H9 (cell line): ENCODE measurements around the gene MTARC2. TPM values are rescaled to one million over a fixed set of nuclear protein-coding genes. Genes with fewer than 3 reads are reported as not detected.
"Not testable (repeated sequence)": the region's sequence is repeated elsewhere in the genome, so short reads cannot be mapped to it uniquely, and the experiment has no call there.

Source experiments
- DNase-seq: peaks from one replicate; pipeline ENCODE4 v3.0.0-alpha.2; 2017
- H2AFZ ChIP-seq: one replicate; pipeline ENCODE4 v1.6.1; 2013; ENCODE audit warnings: mild to moderate bottlenecking, low read length, control low read depth, moderate library complexity
- H2AK5ac ChIP-seq: 2 replicates; pipeline ENCODE4 v1.6.1; 2013; ENCODE audit warnings: low read length, control low read depth, mixed read lengths; ENCODE audit not compliant: insufficient read length
- H2BK120ac ChIP-seq: one replicate; pipeline ENCODE4 v1.6.1; 2013; ENCODE audit warnings: low read depth, mild to moderate bottlenecking, low read length, control low read depth, inconsistent platforms; ENCODE audit not compliant: poor library complexity, severe bottlenecking
- H2BK12ac ChIP-seq: 2 replicates; pipeline ENCODE4 v1.6.1; 2013; ENCODE audit warnings: low read length, control low read depth, mixed read lengths, low read depth; ENCODE audit not compliant: insufficient read length
- H2BK15ac ChIP-seq: 2 replicates; pipeline ENCODE4 v1.6.1; 2013; ENCODE audit warnings: low read depth, low read length, control low read depth
- H2BK20ac ChIP-seq: one replicate; pipeline ENCODE4 v1.6.1; 2013; ENCODE audit warnings: low read depth, mild to moderate bottlenecking, low read length, control low read depth, inconsistent platforms; ENCODE audit not compliant: poor library complexity, severe bottlenecking
- H2BK5ac ChIP-seq: 2 replicates; pipeline ENCODE4 v1.6.1; 2013; ENCODE audit warnings: low read length, control low read depth, mixed read lengths; ENCODE audit not compliant: insufficient read length
- H3K14ac ChIP-seq: 2 replicates; pipeline ENCODE4 v1.6.1; 2013; ENCODE audit warnings: low read length, control low read depth; ENCODE audit not compliant: insufficient read depth
- H3K18ac ChIP-seq: 2 replicates; pipeline ENCODE4 v1.6.1; 2013; ENCODE audit warnings: low read depth, mild to moderate bottlenecking, mixed read lengths, low read length, control low read depth; ENCODE audit not compliant: insufficient read length
- H3K23ac ChIP-seq: 2 replicates; pipeline ENCODE4 v1.6.1; 2013; ENCODE audit warnings: low read length, control low read depth, mixed read lengths, low read depth; ENCODE audit not compliant: insufficient read length
- H3K23me2 ChIP-seq: 2 replicates; pipeline ENCODE4 v1.6.1; 2013; ENCODE audit warnings: low read depth, mild to moderate bottlenecking, mixed read lengths, low read length, control low read depth; ENCODE audit not compliant: insufficient read length, poor library complexity, severe bottlenecking
- H3K27ac ChIP-seq: 2 replicates; pipeline ENCODE4 v1.5.1; 2013; ENCODE audit warnings: low read length, control low read depth, mixed read lengths, low read depth; ENCODE audit not compliant: insufficient read length
- H3K27me3 ChIP-seq: 2 replicates; pipeline ENCODE4 v1.6.1; 2013; ENCODE audit warnings: low read length, control low read depth, inconsistent platforms; ENCODE audit not compliant: insufficient read depth
- H3K4ac ChIP-seq: 2 replicates; pipeline ENCODE4 v1.6.1; 2013; ENCODE audit warnings: low read depth, mild to moderate bottlenecking, control low read depth, inconsistent platforms, low read length, moderate library complexity
- H3K4me1 ChIP-seq: 2 replicates; pipeline ENCODE4 v1.6.1; 2013; ENCODE audit warnings: low read length, control low read depth, inconsistent platforms; ENCODE audit not compliant: insufficient read depth
- H3K4me2 ChIP-seq: 2 replicates; pipeline ENCODE4 v1.6.1; 2013; ENCODE audit warnings: low read length, control low read depth, mixed read lengths; ENCODE audit not compliant: insufficient read length, insufficient read depth
- H3K56ac ChIP-seq: 2 replicates; pipeline ENCODE4 v1.6.1; 2013; ENCODE audit warnings: low read depth, mild to moderate bottlenecking, mixed read lengths, low read length, control low read depth; ENCODE audit not compliant: insufficient read length
- H3K79me1 ChIP-seq: 2 replicates; pipeline ENCODE4 v1.6.1; 2013; ENCODE audit warnings: low read depth, mild to moderate bottlenecking, moderate library complexity, low read length, control low read depth, inconsistent platforms; ENCODE audit not compliant: insufficient read depth, poor library complexity, severe bottlenecking
- H3K79me2 ChIP-seq: 2 replicates; pipeline ENCODE4 v1.6.1; 2013; ENCODE audit warnings: low read length, control low read depth, inconsistent platforms; ENCODE audit not compliant: insufficient read depth
- H3K9ac ChIP-seq: 2 replicates; pipeline ENCODE4 v1.6.1; 2013; ENCODE audit warnings: low read length, control low read depth, mixed read lengths; ENCODE audit not compliant: insufficient read length; ENCODE audit errors: extremely low read depth
- H3K9me3 ChIP-seq: one replicate; pipeline ENCODE4 v1.6.1; 2013; ENCODE audit warnings: low read depth, low read length, inconsistent platforms; ENCODE audit not compliant: control insufficient read depth
- H3T11ph ChIP-seq: one replicate; pipeline ENCODE4 v1.6.1; 2013; ENCODE audit warnings: mild to moderate bottlenecking, low read length, control low read depth, inconsistent platforms
- H4K20me1 ChIP-seq: one replicate; pipeline ENCODE4 v1.6.1; 2013; ENCODE audit not compliant: control insufficient read depth, insufficient read length, insufficient read depth
- H4K5ac ChIP-seq: 2 replicates; pipeline ENCODE4 v1.6.1; 2013; ENCODE audit warnings: low read depth, mild to moderate bottlenecking, mixed read lengths, low read length, control low read depth; ENCODE audit not compliant: insufficient read length
- H4K8ac ChIP-seq: replicated peaks from 2 replicates; pipeline ENCODE4 v1.6.1; 2013; ENCODE audit warnings: low read length, control low read depth, mixed read lengths, low read depth; ENCODE audit not compliant: insufficient read length
- H4K91ac ChIP-seq: 2 replicates; pipeline ENCODE4 v1.6.1; 2013; ENCODE audit warnings: low read depth, mild to moderate bottlenecking, moderate library complexity, mixed read lengths, low read length, control low read depth; ENCODE audit not compliant: insufficient read length
- H3K27ac Mint-ChIP-seq, 3 experiments: 2 replicates in 2 of 3; 3 replicates in 1 of 3; pipeline ENCODE4 v1.8.0; 2020 to 2021; ENCODE audit warnings: mixed read lengths in 3 of 3, mild to moderate bottlenecking in 1 of 3, moderate library complexity in 1 of 3
- H3K27me3 Mint-ChIP-seq: 2 replicates; pipeline ENCODE4 v1.8.0; 2021; ENCODE audit warnings: low read depth, mild to moderate bottlenecking, moderate library complexity, mixed read lengths
- H3K36me3 Mint-ChIP-seq, 3 experiments: 2 replicates in 2 of 3; 3 replicates in 1 of 3; pipeline ENCODE4 v1.8.0; 2020 to 2021; ENCODE audit warnings: low read depth in 3 of 3, mixed read lengths in 3 of 3; ENCODE audit not compliant: insufficient read depth in 1 of 3
- H3K4me1 Mint-ChIP-seq, 2 experiments: 2 replicates each; pipeline ENCODE4 v1.8.0; 2020; ENCODE audit warnings: mixed read lengths in 2 of 2
- H3K4me3 Mint-ChIP-seq, 2 experiments: 2 replicates in 1 of 2; 3 replicates in 1 of 2; pipeline ENCODE4 v1.8.0; 2020 to 2021; ENCODE audit warnings: mild to moderate bottlenecking in 2 of 2, mixed read lengths in 2 of 2, moderate library complexity in 1 of 2
- H3K9me3 Mint-ChIP-seq, 2 experiments: 2 replicates in 1 of 2; 3 replicates in 1 of 2; pipeline ENCODE4 v1.8.0; 2020; ENCODE audit warnings: mild to moderate bottlenecking in 2 of 2, mixed read lengths in 2 of 2, moderate library complexity in 1 of 2
- WGBS: extraction: QIAGEN DNeasy Blood & Tissue Kit; methylation state at CpG from one replicate; pipeline ENCODE4 v1.1.7; 2013; ENCODE audit warnings: missing lambda C conversion rate, low lambda C conversion rate, mixed read lengths; ENCODE audit not compliant: insufficient read length; ENCODE audit errors: extremely low coverage; 5-methylcytosine and 5-hydroxymethylcytosine counted together
- total RNA-seq: library from RNA; stranded (reverse); gene quantifications from 2 replicates; pipeline ENCODE4 v1.2.1, GENCODE V29; 2021
- TF ChIP-seq, protein P1 (sequence below): fragments of 200-600 bp; sonication (generic); conservative IDR thresholded peaks from 3 replicates; pipeline ENCODE4 v1.8.0; 2021; ENCODE audit warnings: antibody characterized with exemption, mild to moderate bottlenecking

MTARC2 gene
- total RNA-seq, 1 experiment from 2014 or later, result 7.7 TPM

DNA sequence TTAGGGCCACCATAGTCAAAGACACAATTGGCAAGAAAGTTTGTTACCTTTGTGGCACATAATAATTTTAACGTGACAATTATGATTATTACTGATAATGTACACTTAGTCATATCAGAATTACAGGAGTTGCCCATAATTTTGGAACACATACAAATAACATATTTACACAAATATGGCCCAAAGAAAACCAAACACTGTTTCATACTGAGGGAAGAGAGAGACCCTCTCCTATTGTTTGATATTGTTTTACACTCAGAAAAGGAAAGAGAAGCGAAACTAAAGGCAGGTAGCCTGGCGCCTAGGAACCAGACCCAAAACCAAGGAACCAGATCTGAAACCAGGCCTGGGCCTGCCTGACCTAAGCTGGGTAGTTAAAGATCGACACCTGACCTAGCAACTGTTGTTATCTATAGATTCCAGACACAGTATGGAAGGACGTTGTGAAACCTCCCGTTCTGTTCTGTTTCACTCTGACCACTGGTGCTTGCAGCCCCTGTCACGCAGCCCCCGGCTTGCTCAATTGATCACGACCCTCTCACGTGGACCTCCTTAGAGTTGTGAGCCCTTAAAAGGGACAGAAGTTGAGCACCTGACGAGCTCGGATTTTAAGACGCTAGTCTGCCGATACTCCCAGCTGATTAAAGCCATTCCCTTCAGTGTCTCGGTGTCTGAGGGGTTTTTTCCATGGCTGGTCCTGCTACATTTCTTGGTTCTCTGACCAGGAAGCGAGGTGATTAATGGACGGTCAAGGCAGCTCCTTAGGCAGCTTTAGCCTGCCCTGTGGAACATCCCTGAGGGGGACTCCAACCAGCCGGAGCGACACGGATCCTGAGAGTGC, 30.1 kb upstream of the MTARC2 start:
- H3K4me1 ChIP-seq, result no peaks in the 10 kb centered on the region
- TF ChIP-seq, protein P1, sequence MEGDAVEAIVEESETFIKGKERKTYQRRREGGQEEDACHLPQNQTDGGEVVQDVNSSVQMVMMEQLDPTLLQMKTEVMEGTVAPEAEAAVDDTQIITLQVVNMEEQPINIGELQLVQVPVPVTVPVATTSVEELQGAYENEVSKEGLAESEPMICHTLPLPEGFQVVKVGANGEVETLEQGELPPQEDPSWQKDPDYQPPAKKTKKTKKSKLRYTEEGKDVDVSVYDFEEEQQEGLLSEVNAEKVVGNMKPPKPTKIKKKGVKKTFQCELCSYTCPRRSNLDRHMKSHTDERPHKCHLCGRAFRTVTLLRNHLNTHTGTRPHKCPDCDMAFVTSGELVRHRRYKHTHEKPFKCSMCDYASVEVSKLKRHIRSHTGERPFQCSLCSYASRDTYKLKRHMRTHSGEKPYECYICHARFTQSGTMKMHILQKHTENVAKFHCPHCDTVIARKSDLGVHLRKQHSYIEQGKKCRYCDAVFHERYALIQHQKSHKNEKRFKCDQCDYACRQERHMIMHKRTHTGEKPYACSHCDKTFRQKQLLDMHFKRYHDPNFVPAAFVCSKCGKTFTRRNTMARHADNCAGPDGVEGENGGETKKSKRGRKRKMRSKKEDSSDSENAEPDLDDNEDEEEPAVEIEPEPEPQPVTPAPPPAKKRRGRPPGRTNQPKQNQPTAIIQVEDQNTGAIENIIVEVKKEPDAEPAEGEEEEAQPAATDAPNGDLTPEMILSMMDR, result no peak
- H2BK5ac ChIP-seq, result no peak overlapping the region
- no peak overlapping the region for H4K5ac ChIP-seq
- no peak overlapping the region for H3T11ph ChIP-seq
- H3K27me3 ChIP-seq, result no peaks in the 10 kb centered on the region
- no peak overlapping the region for H3K14ac ChIP-seq
- H2BK20ac ChIP-seq, result no peak overlapping the region
- no peak overlapping the region for H4K91ac ChIP-seq
- Mint-ChIP-seq H3K9me3 (peaks cover 25 to 28% of the 10 kb centered on the region in 2 experiments), H3K4me1 (no peaks in the 10 kb centered on the region), H3K27ac (no peak overlapping the region), H3K4me3 (no peak overlapping the region), H3K36me3 (peaks cover 0 to 14% (median 8%) of the 10 kb centered on the region in 3 experiments; a peak in 5 of 7 replicates), H3K27me3 (peaks cover 7% of the 10 kb centered on the region; the same call in 1 of the 2 replicates)
- no peaks in the 10 kb centered on the region for H3K79me1 ChIP-seq
- no peak overlapping the region for H3K56ac ChIP-seq
- H2AK5ac ChIP-seq, result no peak overlapping the region
- H4K20me1 ChIP-seq, result no peaks in the 10 kb centered on the region
- no peak overlapping the region for H3K23ac ChIP-seq
- H3K23me2 ChIP-seq, result no peaks in the 10 kb centered on the region
- no peak overlapping the region for H4K8ac ChIP-seq
- no peaks in the 10 kb centered on the region for H3K9me3 ChIP-seq
- H3K4ac ChIP-seq, result no peak overlapping the region
- no peaks in the 10 kb centered on the region for H3K79me2 ChIP-seq
- H3K18ac ChIP-seq, result no peak overlapping the region
- no peak for DNase-seq
- H3K4me2 ChIP-seq, result no peak overlapping the region
- no peak overlapping the region for H2BK120ac ChIP-seq
- no peak overlapping the region for H2BK15ac ChIP-seq
- H3K9ac ChIP-seq, result no peak overlapping the region
- no peak overlapping the region for H2BK12ac ChIP-seq
- no CpG with 5 or more reads among the region's 20 CpGs for WGBS
- H3K27ac ChIP-seq, result no peak overlapping the region
- H2AFZ ChIP-seq, result no peak overlapping the region

GRCh38 chr1:220721266-220721665, 26.9 kb upstream of the MTARC2 start:
- not testable (repeated sequence) for H4K5ac ChIP-seq, H2BK120ac ChIP-seq, DNase-seq, H3K4me2 ChIP-seq, H4K20me1 ChIP-seq, H3K9me3 ChIP-seq, H4K8ac ChIP-seq, H2BK20ac ChIP-seq, H3K27me3 ChIP-seq, H3K4me1 ChIP-seq, H2AK5ac ChIP-seq, H3K14ac ChIP-seq, H3K79me2 ChIP-seq, H3K56ac ChIP-seq, H2BK15ac ChIP-seq, H3K27ac ChIP-seq, H3K36me3 Mint-ChIP-seq, H2BK5ac ChIP-seq, H3K27ac Mint-ChIP-seq, H3K18ac ChIP-seq, H3K9ac ChIP-seq, H3K23me2 ChIP-seq, H3K79me1 ChIP-seq, H3K23ac ChIP-seq, H3K4ac ChIP-seq, H2BK12ac ChIP-seq, H3K4me3 Mint-ChIP-seq, H3K4me1 Mint-ChIP-seq, H2AFZ ChIP-seq, H4K91ac ChIP-seq, H3T11ph ChIP-seq
- no CpG with 5 or more reads among the region's 7 CpGs for WGBS
- H3K27me3 Mint-ChIP-seq, result peaks cover 12% of the 10 kb centered on the region
- peaks cover 6 to 11% of the 10 kb centered on the region in 2 experiments; a peak in 4 of 5 replicates for H3K9me3 Mint-ChIP-seq
